Measurements from ENCODE around the gene GTF2F1. TPM values are rescaled to one million over a fixed set of nuclear protein-coding genes. Genes with fewer than 3 reads are reported as not detected.

The GTF2F1 gene
- total RNA-seq, 4 donors from 2014 or later = 44.7 to 62.8 (median 51.4) TPM

GRCh38 chr19:6396305-6396704 is 3.3 kb upstream of the GTF2F1 start:
- TF ChIP-seq POLR2A (IDR thresholded peaks at IDR 0.05) (no peak), CTCF (IDR thresholded peaks at IDR 0.05) (no peak), EP300 (IDR thresholded peaks at IDR 0.05) (no peak), POLR2AphosphoS5 (IDR thresholded peaks at IDR 0.05) (no peak)
- H3K27me3 ChIP-seq = no peaks in the 10 kb centered on the region
- H3K9me3 ChIP-seq = no peaks in the 10 kb centered on the region
- H3K4me1 ChIP-seq = peaks cover 0 to 19% (median 7%) of the 10 kb centered on the region in 3 donors
- WGBS, 2 donors (ENCODE audit: low coverage in 1 of 2) = 83% methylated on average over 11 of the region's 12 CpGs; no CpG with 5 or more reads in 1 of the 2 donors
- ATAC-seq = no peak
- H3K4me3 ChIP-seq = no peak overlapping the region
- peaks cover 0 to 3% of the 10 kb centered on the region in 2 donors for H3K36me3 ChIP-seq
- H3K27ac ChIP-seq = no peak overlapping the region

GRCh38 chr19:6394831-6395230 is 1.9 kb upstream of the GTF2F1 start:
- Histone ChIP-seq H3K9me3 (no peaks in the 10 kb centered on the region), H3K4me1 (peaks cover 0 to 19% (median 7%) of the 10 kb centered on the region in 3 donors), H3K36me3 (peaks cover 0 to 18% of the 10 kb centered on the region in 2 donors), H3K27me3 (no peaks in the 10 kb centered on the region), H3K27ac (no peak overlapping the region), H3K4me3 (no peak overlapping the region)
- no peak for ATAC-seq
- TF ChIP-seq EP300 (IDR thresholded peaks at IDR 0.05) = no peak
- TF ChIP-seq POLR2AphosphoS5 (IDR thresholded peaks at IDR 0.05) = no peak
- no peak for TF ChIP-seq POLR2A (IDR thresholded peaks at IDR 0.05)
- no peak for TF ChIP-seq CTCF (IDR thresholded peaks at IDR 0.05)
- WGBS, 2 donors (ENCODE audit: low coverage in 1 of 2) = 86 to 94% methylated on average over 2 to 3 of the region's 3 CpGs

GRCh38 chr19:6393983-6394412 is 1.0 kb upstream of the GTF2F1 start:
- H3K4me1 ChIP-seq = peaks cover 0 to 19% (median 7%) of the 10 kb centered on the region in 3 donors
- no peak for ATAC-seq
- H3K27ac ChIP-seq = peak overlapping the region; percentile 91 to 98 (median 95)
- H3K36me3 ChIP-seq = peaks cover 0 to 26% of the 10 kb centered on the region in 2 donors
- H3K4me3 ChIP-seq = peak overlapping the region; percentile 69 to 72
- TF ChIP-seq EP300 (IDR thresholded peaks at IDR 0.05) (no peak), POLR2AphosphoS5 (IDR thresholded peaks at IDR 0.05) (no peak), POLR2A (IDR thresholded peaks at IDR 0.05) (no peak)
- H3K27me3 ChIP-seq = no peaks in the 10 kb centered on the region
- no peaks in the 10 kb centered on the region for H3K9me3 ChIP-seq
- WGBS, 2 donors (ENCODE audit: low coverage in 1 of 2) = 39 to 49% methylated on average over 4 to 6 of the region's 14 CpGs

GRCh38 chr19:6392221-6393073 is 517 bp downstream of the GTF2F1 start:
- no peak for ATAC-seq
- WGBS, 2 donors (ENCODE audit: low coverage in 1 of 2) = 14% methylated on average over 11 of the region's 30 CpGs; no CpG with 5 or more reads in 1 of the 2 donors
- Histone ChIP-seq H3K4me1 (peaks cover 0 to 19% (median 7%) of the 10 kb centered on the region in 3 donors), H3K27ac (peak overlapping the region; percentile 91 to 98 (median 95)), H3K4me3 (peak overlapping the region; percentile 69 to 72), H3K36me3 (peaks cover 0 to 42% of the 10 kb centered on the region in 2 donors), H3K9me3 (no peaks in the 10 kb centered on the region), H3K27me3 (no peaks in the 10 kb centered on the region)
- no peak for TF ChIP-seq POLR2AphosphoS5 (IDR thresholded peaks at IDR 0.05)
- TF ChIP-seq EP300 (IDR thresholded peaks at IDR 0.05) = no peak
- TF ChIP-seq CTCF (IDR thresholded peaks at IDR 0.05) = peak in 1 of 4 experiments; percentile 31

- no CpG with 5 or more reads among the region's 19 CpGs for WGBS, 2 donors (ENCODE audit: low coverage in 1 of 2)
- Histone ChIP-seq H3K36me3 (peaks cover 0 to 92% of the 10 kb centered on the region in 2 donors), H3K4me1 (peaks cover 0 to 9% (median 6%) of the 10 kb centered on the region in 3 donors), H3K27ac (no peak overlapping the region), H3K27me3 (no peaks in the 10 kb centered on the region), H3K4me3 (no peak overlapping the region), H3K9me3 (no peaks in the 10 kb centered on the region)
- TF ChIP-seq EP300 (IDR thresholded peaks at IDR 0.05) = no peak
- TF ChIP-seq POLR2AphosphoS5 (IDR thresholded peaks at IDR 0.05) = no peak
- no peak for TF ChIP-seq POLR2A (IDR thresholded peaks at IDR 0.05)
- no peak for TF ChIP-seq CTCF (IDR thresholded peaks at IDR 0.05)
- ATAC-seq = no peak
Observed at GRCh38 chr19:6387372-6387771, 5.6 kb downstream of the GTF2F1 start.

All from gastroesophageal sphincter (tissue), 4 donors.